GM19467 (cell line): ENCODE results near the gene ZNRF2.

Experiments
- ATAC-seq: cut with Tn5 transposase; IDR thresholded peaks from one replicate; pipeline ENCODE4 v1.9.1; 2021; ENCODE audit warnings: mild to moderate bottlenecking, moderate library complexity; ENCODE audit not compliant: unreplicated experiment

ZNRF2 gene

DNA sequence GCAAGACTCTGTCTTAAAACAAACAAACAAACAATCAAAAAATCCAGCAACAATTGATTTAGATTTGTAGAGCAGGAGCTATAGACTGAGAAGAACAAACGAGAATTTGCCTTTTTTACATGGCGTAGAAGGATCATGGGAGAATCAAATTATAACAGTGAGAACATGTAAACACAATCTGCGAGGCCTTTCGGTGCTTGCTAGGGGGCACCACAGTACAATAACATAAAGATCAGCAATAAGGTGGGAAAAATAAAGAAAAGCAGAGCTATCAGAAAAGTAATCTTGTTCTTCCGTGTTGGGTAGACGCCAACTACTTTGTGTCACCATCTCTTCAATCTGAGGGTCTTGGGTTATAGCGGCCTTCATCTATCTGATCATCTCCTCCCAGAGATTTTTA, 112.0 kb downstream of the ZNRF2 start:
- ATAC-seq, result no peak

DNA sequence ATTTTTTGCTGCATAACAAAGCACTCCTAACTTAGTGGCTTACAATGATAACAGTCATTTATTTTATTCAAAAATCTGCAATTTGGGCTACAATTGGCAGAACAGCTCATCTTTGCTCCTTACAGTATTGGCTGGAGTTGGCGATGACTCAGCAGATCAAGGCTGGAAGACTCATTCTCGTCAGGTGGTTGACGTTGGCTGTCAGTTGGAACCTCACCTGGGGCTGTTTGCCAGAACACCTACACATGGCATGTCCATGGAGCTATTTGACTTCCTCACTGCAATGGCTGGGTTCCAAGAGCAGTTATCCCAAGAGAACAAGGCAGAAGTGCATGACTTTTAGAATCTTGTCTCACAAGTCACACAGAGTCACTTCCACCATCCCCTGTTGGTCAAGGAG, 119.1 kb downstream of the ZNRF2 start:
- no peak for ATAC-seq

DNA sequence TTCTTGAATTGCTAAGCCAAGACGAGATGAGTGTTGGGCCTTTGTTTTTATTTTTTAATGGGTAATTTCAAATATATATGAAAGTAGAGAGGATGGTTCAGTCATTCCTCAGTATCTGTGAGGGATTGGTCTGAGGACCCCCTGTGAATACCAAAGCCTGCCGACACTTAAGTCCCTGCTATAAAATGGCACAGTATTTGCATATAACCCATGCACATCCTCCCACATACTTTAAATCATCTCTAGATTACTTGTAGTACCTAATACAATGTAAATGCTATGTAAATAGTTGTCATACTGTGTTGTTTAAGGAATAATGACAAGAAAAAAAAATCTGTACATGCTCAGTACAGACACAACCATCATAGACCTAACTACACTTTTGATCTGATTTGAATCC, 120.8 kb downstream of the ZNRF2 start:
- no peak for ATAC-seq

DNA sequence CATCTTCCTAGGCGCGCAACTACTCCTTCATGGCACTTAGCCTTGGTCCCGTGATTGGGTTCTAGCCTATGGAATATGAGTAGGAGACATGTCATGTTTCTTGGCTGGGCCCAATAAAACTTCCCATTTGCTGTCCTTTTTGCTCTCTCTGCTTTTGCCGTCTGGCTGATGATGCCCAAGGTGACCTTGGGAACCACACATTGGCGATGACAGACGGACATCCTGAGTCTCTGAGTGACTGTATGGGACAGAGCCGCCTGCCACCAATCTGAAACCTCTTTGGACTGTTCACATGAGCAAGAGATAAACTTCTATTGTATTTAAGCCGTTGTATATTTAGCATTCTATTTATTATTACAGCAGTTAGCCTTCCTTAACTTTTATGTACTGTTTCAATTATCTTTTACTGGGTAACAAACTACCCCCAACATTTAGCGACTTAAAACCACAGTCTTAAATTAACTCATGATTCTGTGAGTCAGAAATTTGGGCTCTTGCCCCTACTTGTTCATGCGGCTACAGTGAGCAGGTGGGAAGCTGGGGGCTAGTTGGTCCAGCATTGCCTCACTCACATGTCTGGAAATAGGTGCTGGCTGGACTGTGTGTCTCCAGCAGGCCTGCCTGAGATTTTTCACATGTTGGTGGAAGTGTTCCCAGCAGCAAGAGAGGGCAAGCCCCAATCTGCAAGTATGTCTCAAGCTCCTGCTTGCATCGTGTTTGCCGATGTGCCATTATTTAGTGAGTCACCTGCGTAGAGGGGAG, 122.4 kb downstream of the ZNRF2 start:
- ATAC-seq, result no peak

DNA sequence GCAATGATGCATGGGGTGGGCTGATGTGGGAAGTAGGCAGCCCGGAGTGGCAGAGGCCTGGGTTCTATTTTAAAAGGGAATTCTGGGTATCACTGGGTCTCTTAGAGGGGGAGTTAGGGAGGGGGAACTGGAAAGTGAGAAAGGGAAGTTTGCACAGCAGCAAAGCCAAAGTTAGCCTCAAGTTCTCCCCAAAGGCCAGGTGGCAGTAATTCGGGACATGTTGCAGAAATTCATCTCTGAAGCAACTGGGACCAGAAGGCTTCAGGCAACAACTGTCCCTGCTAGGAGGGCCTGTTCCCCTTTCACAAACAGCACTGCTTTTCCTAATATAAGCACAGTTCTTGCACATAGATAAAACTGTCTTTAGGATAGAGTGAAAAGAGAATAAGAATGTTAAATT, 126.8 kb downstream of the ZNRF2 start:
- no peak for ATAC-seq

DNA sequence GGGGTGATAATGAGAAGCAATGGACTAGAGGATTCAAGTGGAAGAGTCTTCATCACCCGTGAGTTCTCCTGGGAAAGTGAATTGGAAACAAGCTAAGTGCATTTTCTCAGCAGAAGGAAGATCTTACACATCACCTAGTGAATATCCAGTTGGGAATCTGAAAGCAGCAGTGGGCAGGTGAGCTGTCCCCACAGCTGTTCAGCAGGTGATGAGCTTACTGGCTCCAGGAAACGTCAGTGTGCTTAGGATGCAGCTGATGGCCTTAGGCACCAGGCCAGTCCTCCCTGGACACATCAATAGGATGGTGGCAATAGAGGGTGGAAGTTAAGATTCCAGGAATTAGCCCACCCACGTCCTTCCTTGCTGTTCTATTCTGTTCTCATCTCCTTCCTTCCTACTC, 127.5 kb downstream of the ZNRF2 start:
- ATAC-seq, result no peak

DNA sequence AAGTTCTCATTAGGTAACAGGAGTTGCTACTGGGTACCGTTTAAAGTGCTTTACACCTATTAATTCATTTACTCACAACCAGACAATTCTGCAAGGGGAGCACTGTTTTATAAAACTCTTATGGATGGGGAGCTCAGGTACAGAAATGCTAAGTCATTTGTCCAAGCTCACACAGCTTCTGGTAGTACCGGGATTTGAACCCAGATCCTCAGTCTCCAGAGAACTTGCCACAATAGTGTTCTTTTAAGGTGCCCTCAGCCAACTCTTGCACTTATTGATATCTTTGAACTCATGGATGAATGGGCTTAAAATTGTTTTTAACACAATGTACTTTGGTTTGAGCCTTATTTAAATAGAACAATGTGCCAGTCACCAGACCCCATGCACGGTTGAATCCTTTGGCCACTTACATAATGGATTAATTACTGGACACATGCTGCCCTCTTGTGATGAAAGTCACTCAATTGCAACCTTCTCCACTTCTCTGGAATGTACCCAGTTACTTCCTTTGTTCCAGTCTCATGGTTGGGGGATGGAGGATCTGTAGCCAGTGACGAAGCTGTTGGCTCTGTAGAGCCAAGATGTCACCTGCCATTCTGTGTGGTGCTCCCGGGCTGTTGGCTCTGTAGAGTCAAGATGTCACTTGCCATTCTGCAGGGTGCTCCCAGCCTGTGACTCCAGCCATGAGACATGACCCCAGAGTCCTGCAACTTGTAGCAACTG, 128.5 kb downstream of the ZNRF2 start:
- no peak for ATAC-seq

DNA sequence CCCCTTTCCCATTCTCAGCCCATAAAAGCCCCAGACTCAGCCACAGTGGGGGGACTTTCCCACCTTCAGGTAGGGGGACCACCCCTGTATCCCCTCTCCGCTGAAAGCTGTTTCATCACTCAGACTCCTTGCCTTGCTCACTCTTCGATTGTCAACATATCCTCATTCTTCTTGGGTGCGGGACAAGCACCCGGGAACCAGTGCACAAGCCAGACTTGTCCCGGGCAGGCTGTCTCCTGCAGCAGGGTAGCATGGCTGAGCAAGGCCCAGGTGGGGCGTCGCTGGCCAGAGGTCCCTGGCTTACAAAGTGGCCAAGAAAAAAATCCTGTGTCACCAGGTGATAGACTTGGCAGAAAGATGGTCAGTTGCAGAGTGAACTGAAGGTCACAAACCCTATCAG, 129.5 kb downstream of the ZNRF2 start:
- ATAC-seq, result no peak
